Upper lobe of left lung (tissue), 4 donors: ENCODE results near the gene BNC2.

Source experiments
- CTCF ChIP-seq, 6 experiments: fragments of 450-650 bp in 4 of 6; fragments of 200-600 bp in 2 of 6; sonication (generic) in 2 of 6; IDR thresholded peaks; one replicate each; pipeline ENCODE4 v1.5.1; 2016 to 2019; ENCODE audit warnings: antibody characterized with exemption in 6 of 6
- POLR2A ChIP-seq, 4 donors: fragments of 450-650 bp; IDR thresholded peaks; one replicate each; pipeline ENCODE4 v1.5.1; 2016 to 2017; ENCODE audit warnings: antibody characterized with exemption in 4 of 4, mild to moderate bottlenecking in 2 of 4
- POLR2AphosphoS5 ChIP-seq, 2 donors: sonication (generic); formaldehyde crosslinking; IDR thresholded peaks; one replicate each; pipeline ENCODE4 v1.5.1; 2017; ENCODE audit warnings: antibody characterized with exemption in 2 of 2

- TF ChIP-seq CTCF (IDR thresholded peaks at IDR 0.05) (no peak), POLR2AphosphoS5 (IDR thresholded peaks at IDR 0.05) (no peak), POLR2A (IDR thresholded peaks at IDR 0.05) (no peak)
These were observed 344.1 kb downstream of the BNC2 start for GRCh38 chr9:16526380-16526779.
